ENCODE results near the gene LIN54. TPM values are rescaled to one million over a fixed set of nuclear protein-coding genes. Genes with fewer than 3 reads are reported as not detected.

LIN54 gene
- total RNA-seq, 2 donors from 2014 or later: 14.5 to 18.1 TPM

DNA sequence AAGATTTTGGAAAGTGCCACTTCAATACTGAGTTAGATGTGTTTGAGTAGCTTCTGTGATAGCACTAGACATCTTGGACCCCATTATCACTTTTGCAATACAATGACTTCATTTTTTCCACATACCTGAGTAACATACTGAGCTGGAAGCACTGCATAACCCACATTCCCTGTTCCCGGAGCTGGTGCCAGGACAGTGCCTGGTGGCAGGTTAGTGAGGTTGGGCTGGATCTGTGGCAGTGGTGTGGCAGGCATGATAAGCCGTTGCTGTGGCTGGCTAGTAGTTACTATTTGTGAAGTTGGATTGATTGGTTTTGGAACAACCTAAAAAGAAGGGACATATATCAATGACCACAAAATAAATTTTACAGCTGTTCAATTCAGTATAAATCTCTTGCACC, 71.2 kb downstream of the LIN54 start:
- TF ChIP-seq, protein P1, sequence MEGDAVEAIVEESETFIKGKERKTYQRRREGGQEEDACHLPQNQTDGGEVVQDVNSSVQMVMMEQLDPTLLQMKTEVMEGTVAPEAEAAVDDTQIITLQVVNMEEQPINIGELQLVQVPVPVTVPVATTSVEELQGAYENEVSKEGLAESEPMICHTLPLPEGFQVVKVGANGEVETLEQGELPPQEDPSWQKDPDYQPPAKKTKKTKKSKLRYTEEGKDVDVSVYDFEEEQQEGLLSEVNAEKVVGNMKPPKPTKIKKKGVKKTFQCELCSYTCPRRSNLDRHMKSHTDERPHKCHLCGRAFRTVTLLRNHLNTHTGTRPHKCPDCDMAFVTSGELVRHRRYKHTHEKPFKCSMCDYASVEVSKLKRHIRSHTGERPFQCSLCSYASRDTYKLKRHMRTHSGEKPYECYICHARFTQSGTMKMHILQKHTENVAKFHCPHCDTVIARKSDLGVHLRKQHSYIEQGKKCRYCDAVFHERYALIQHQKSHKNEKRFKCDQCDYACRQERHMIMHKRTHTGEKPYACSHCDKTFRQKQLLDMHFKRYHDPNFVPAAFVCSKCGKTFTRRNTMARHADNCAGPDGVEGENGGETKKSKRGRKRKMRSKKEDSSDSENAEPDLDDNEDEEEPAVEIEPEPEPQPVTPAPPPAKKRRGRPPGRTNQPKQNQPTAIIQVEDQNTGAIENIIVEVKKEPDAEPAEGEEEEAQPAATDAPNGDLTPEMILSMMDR (conservative IDR thresholded peaks at IDR 0.05): no peak
- 98% methylated on average over 2 of the region's 2 CpGs; no CpG with 5 or more reads in 1 of the 2 experiments for WGBS, 2 experiments (ENCODE audit: insufficient coverage in 1 of 2, insufficient read length in 1 of 2)
- no peak overlapping the region for H3K27ac Mint-ChIP-seq
- no peaks in the 10 kb centered on the region for H3K4me1 ChIP-seq (ENCODE audit: control insufficient read depth, insufficient read depth, low read length)
- H3K9ac ChIP-seq (ENCODE audit: extremely low read depth, low read length, poor library complexity, severe bottlenecking): no peak overlapping the region
- no peaks in the 10 kb centered on the region for H3K9me3 Mint-ChIP-seq
- H3K36me3 Mint-ChIP-seq (ENCODE audit: low read depth): peaks cover 28% of the 10 kb centered on the region
- H3K27me3 Mint-ChIP-seq (ENCODE audit: insufficient read depth): no peaks in the 10 kb centered on the region
- H3K9me3 ChIP-seq (ENCODE audit: control insufficient read depth, low read length): no peaks in the 10 kb centered on the region
- no peaks in the 10 kb centered on the region for H3K27me3 ChIP-seq (ENCODE audit: control insufficient read depth, insufficient read depth, low read length, poor library complexity, severe bottlenecking)
- no peaks in the 10 kb centered on the region for H3K4me1 Mint-ChIP-seq
- H3K4me3 ChIP-seq (ENCODE audit: low read length): no peak overlapping the region
- H3K36me3 ChIP-seq (ENCODE audit: control insufficient read depth, insufficient read depth, low read length): peaks cover 62% of the 10 kb centered on the region
- H3K4me3 Mint-ChIP-seq: no peak overlapping the region
- DNase-seq: no peak
- H3K27ac ChIP-seq (ENCODE audit: low read depth, low read length): no peak overlapping the region

DNA sequence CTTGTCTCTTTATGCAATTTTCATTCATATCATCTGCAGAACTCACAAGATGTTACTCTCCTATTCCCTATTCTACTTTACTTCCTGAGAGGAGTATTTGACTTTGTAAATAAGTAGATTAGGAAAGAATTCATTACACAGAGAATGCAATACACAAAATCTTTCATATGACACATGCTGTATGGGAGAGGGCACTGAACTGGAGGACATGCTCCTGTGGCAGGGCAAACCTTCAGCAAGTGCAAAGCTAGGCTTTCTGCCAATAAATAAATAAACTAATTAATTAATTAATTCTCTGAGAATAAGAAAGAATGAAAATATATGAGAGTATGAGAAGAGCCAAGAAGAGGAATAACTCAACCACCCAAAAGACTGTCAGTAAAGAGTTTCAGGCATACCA, 76.2 kb downstream of the LIN54 start:
- H3K27me3 Mint-ChIP-seq (ENCODE audit: insufficient read depth): no peaks in the 10 kb centered on the region
- H3K4me1 Mint-ChIP-seq: no peaks in the 10 kb centered on the region
- no peak for DNase-seq
- no peak overlapping the region for H3K9ac ChIP-seq (ENCODE audit: extremely low read depth, low read length, poor library complexity, severe bottlenecking)
- H3K4me3 Mint-ChIP-seq: no peak overlapping the region
- H3K4me3 ChIP-seq (ENCODE audit: low read length): no peak overlapping the region
- no peaks in the 10 kb centered on the region for H3K27me3 ChIP-seq (ENCODE audit: control insufficient read depth, insufficient read depth, low read length, poor library complexity, severe bottlenecking)
- no peaks in the 10 kb centered on the region for H3K9me3 ChIP-seq (ENCODE audit: control insufficient read depth, low read length)
- no peaks in the 10 kb centered on the region for H3K4me1 ChIP-seq (ENCODE audit: control insufficient read depth, insufficient read depth, low read length)
- no peak overlapping the region for H3K27ac Mint-ChIP-seq
- H3K27ac ChIP-seq (ENCODE audit: low read depth, low read length): no peak overlapping the region
- H3K36me3 ChIP-seq (ENCODE audit: control insufficient read depth, insufficient read depth, low read length): peaks cover 60% of the 10 kb centered on the region
- TF ChIP-seq, protein P1 (conservative IDR thresholded peaks at IDR 0.05): no peak
- H3K36me3 Mint-ChIP-seq (ENCODE audit: low read depth): peaks cover 36% of the 10 kb centered on the region
- H3K9me3 Mint-ChIP-seq: no peaks in the 10 kb centered on the region

DNA sequence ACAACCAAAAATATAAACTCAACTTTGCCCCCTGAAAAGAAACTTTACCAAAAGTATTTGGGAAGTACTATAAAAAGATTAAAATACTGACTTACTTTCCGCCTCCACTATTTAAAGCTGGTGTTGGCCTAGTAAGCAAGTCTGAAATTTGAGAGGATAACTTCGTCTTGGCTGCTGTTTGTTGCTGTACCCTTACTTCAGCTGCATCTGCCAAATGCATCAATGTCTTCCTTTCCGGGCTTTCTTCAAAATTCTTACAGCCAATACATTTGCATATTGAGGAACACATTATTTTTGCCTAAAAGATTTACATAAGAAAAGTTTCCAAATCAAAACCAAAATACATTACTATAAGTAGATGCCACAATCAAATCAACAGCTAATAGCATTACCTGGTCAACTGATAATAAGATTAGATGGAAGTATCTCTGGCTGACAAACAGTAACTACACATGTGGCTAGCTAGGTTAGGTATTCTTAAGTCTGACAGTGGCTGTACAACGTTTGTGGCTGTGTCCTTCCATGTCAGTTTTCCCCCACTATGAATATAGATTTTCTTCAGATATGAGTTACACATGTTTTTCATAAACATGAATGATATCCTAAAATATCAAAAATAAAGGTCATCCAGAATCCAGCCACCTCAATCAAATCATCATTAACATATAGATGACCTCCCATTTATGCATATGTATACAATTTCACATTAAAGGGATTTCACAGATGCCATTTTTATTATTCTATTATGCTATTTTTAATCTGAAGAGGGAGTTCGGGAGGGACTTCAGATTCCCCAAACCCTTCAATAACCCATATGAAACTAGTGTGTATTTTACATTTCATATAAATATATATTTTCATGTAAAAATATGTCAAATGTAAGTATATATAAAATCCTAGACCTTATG, 79.5 kb downstream of the LIN54 start:
- Histone ChIP-seq H3K27ac (ENCODE audit: low read depth, low read length) (no peak overlapping the region), H3K4me3 (ENCODE audit: low read length) (no peak overlapping the region), H3K36me3 (ENCODE audit: control insufficient read depth, insufficient read depth, low read length) (peaks cover 42% of the 10 kb centered on the region), H3K27me3 (ENCODE audit: control insufficient read depth, insufficient read depth, low read length, poor library complexity, severe bottlenecking) (no peaks in the 10 kb centered on the region), H3K4me1 (ENCODE audit: control insufficient read depth, insufficient read depth, low read length) (no peaks in the 10 kb centered on the region), H3K9me3 (ENCODE audit: control insufficient read depth, low read length) (no peaks in the 10 kb centered on the region), H3K9ac (ENCODE audit: extremely low read depth, low read length, poor library complexity, severe bottlenecking) (no peak overlapping the region)
- Mint-ChIP-seq H3K27ac (no peak overlapping the region), H3K27me3 (ENCODE audit: insufficient read depth) (no peaks in the 10 kb centered on the region), H3K36me3 (ENCODE audit: low read depth) (peaks cover 22% of the 10 kb centered on the region), H3K4me1 (no peaks in the 10 kb centered on the region), H3K9me3 (no peaks in the 10 kb centered on the region), H3K4me3 (no peak overlapping the region)
- TF ChIP-seq, protein P1 (conservative IDR thresholded peaks at IDR 0.05): no peak
- DNase-seq: no peak
- WGBS, 2 experiments (ENCODE audit: insufficient coverage in 1 of 2, insufficient read length in 1 of 2): 90 to 93% methylated on average over 2 to 4 of the region's 5 CpGs

Measured in endodermal cell (in vitro differentiated cells).